Activated naive CD4-positive, alpha-beta T cell treated with anti-CD3 and anti-CD28 coated beads for 36 hours (primary cell): ENCODE data around the gene PDPK1. TPM values are rescaled to one million over a fixed set of nuclear protein-coding genes. Genes with fewer than 3 reads are reported as not detected.

Experiments
- CTCF ChIA-PET: fragments of 350-600 bp; sonication (Branson Sonifier 250); formaldehyde crosslinking; loops from one replicate; lab custom pipeline; 2021; ENCODE audit warnings: antibody characterized with exemption; lab: Charles Lee
- DNase-seq: peaks from one replicate; pipeline ENCODE4 v3.0.0-alpha.2; 2020
- H3K27ac Mint-ChIP-seq: one replicate; pipeline ENCODE4 v1.8.0; 2021; ENCODE audit warnings: mild to moderate bottlenecking, mixed read lengths
- H3K27me3 Mint-ChIP-seq: one replicate; pipeline ENCODE4 v1.8.0; 2021; ENCODE audit warnings: low read depth, mixed read lengths
- H3K36me3 Mint-ChIP-seq: one replicate; pipeline ENCODE4 v1.8.0; 2021; ENCODE audit warnings: low read depth, mixed read lengths
- H3K4me1 Mint-ChIP-seq: one replicate; pipeline ENCODE4 v1.8.0; 2021; ENCODE audit warnings: low read depth, mixed read lengths
- H3K4me3 Mint-ChIP-seq: one replicate; pipeline ENCODE4 v1.8.0; 2021; ENCODE audit warnings: mild to moderate bottlenecking, moderate library complexity, mixed read lengths
- H3K9me3 Mint-ChIP-seq: one replicate; pipeline ENCODE4 v1.8.0; 2021; ENCODE audit warnings: mixed read lengths
- intact Hi-C: fragments of 100-400 bp; cut with micrococcal nuclease; formaldehyde crosslinking; loops from one replicate; pipeline ENCODE4 v1.15.1; 2023
- total RNA-seq, 2 experiments: library from RNA; stranded (reverse); gene quantifications; one replicate each; pipeline ENCODE4 v1.2.3, GENCODE V29; 2021

Gene PDPK1
- total RNA-seq, 2 experiments from 2014 or later, result 26.6 to 27.8 TPM

- no peak for DNase-seq
- intact Hi-C loops, result no loop called here
- Mint-ChIP-seq H3K4me3 (peak overlapping the region; percentile 63), H3K36me3 (peaks cover 7% of the 10 kb centered on the region), H3K9me3 (no peaks in the 10 kb centered on the region), H3K4me1 (peaks cover 55% of the 10 kb centered on the region), H3K27ac (peak overlapping the region; percentile 77), H3K27me3 (no peaks in the 10 kb centered on the region)
- CTCF ChIA-PET, result interaction anchor here (0.6 kb wide), 1 partner anchor 631 kb away, joined by 3 read pairs; no protein-coding TSS in a partner anchor
Measured at GRCh38 chr16:2518823-2519710, 18.8 kb upstream of the PDPK1 start.

- peak overlapping the region; percentile 77 for H3K27ac Mint-ChIP-seq
- no peaks in the 10 kb centered on the region for H3K27me3 Mint-ChIP-seq
- intact Hi-C loops, result loop anchor here (1.0 to 5.0 kb wide), 2 partner anchors 13 to 983 kb away; partner anchors contain the start of gene CLUAP1
- peak overlapping the region; percentile 63 for H3K4me3 Mint-ChIP-seq
- H3K36me3 Mint-ChIP-seq, result peaks cover 9% of the 10 kb centered on the region
- H3K9me3 Mint-ChIP-seq, result no peaks in the 10 kb centered on the region
- no peak for DNase-seq
- CTCF ChIA-PET, result interaction anchor here (0.6 kb wide), 1 partner anchor 631 kb away, joined by 3 read pairs; no protein-coding TSS in a partner anchor
- peaks cover 54% of the 10 kb centered on the region for H3K4me1 Mint-ChIP-seq
Measured at GRCh38 chr16:2519711-2520080, 18.1 kb upstream of the PDPK1 start.

DNA sequence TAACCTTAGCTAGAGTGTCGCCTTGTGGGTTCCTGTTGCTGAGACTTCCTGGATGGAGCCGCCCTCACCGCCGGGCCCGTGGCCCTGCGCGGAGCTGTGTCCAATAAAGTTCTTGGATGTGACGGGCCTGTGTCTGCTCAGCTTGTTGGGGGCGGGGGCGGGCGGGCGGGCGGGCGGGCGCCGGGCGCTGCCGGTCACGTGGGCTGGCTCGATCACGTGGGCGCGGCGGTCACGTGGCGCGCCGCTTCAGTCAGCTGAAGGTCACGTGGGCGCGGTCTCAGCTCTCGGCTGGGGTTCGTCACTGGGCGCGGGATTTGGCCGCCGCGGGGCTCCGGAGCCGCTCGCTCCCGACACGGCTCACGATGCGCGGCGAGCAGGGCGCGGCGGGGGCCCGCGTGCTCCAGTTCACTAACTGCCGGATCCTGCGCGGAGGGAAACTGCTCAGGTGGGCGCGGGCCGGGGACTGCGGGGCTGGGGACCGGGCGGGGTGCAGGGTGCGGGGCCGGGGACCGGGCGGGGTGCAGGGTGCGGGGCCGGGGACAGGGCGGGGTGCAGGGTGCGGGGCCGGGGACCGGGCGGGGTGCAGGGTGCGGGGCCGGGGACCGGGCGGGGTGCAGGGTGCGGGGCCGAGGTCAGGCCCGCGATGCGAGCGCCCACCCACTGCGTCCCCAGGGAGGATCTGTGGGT, 17.6 kb upstream of the PDPK1 start, which contains the start of gene AMDHD2:
Gene AMDHD2 (plus strand): TSS at position 275 of the 687 bp plus-strand sequence. CDS start 88 bp downstream, at position 363.
- no peaks in the 10 kb centered on the region for H3K9me3 Mint-ChIP-seq
- H3K4me1 Mint-ChIP-seq, result peaks cover 51% of the 10 kb centered on the region
- intact Hi-C loops, result loop anchor here (1.0 to 5.0 kb wide), 2 partner anchors 12 to 982 kb away; partner anchors contain the start of gene CLUAP1
- H3K27me3 Mint-ChIP-seq, result no peaks in the 10 kb centered on the region
- H3K27ac Mint-ChIP-seq, result peak within 1 kb of the TSS; percentile 77
- H3K4me3 Mint-ChIP-seq, result peak within 1 kb of the TSS; percentile 82
- peaks cover 9% of the 10 kb centered on the region for H3K36me3 Mint-ChIP-seq
- CTCF ChIA-PET, result interaction anchor here (1.2 kb wide), 1 partner anchor 11 kb away, joined by 4 read pairs; the partner anchor contains the start of gene CEMP1
- peak; percentile 92 for DNase-seq

DNA sequence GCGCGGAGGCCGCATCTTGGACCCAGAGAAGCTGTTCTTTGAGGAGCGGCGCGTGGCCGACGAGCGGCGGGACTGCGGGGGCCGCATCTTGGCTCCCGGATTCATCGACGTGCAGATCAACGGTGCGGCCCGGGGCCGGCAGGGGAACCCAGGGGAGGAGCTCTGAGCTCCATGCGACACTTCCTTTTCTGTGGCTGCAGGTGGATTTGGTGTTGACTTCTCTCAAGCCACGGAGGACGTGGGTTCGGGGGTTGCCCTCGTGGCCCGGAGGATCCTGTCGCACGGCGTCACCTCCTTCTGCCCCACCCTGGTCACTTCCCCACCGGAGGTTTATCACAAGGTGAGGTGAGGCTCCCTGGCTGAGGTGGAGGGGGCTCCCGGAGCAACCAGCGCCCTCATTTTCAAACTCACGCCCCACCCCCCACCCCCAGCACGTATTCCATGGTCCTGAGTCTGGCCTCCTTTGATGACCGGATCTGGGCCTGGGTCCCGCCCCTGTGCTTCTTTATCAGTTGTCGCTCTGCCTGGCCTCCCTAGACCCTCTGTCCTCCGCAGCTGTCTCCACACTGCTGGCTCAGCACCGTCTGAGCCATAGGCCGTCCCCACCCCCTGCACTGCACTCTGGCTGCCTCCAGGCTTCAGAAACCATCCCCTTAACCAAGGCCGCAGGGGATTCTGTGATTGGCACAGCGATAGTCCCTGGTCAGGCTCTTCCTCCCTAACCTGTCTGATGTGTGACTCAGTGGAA, 16.9 kb upstream of the PDPK1 start:
- H3K4me1 Mint-ChIP-seq, result peaks cover 43% of the 10 kb centered on the region
- peaks cover 9% of the 10 kb centered on the region for H3K36me3 Mint-ChIP-seq
- CTCF ChIA-PET, result interaction anchor here (1.2 kb wide), 1 partner anchor 10 kb away, joined by 4 read pairs; the partner anchor contains the start of gene CEMP1

GRCh38 chr16:2523801-2524231, 14.0 kb upstream of the PDPK1 start:
- no peaks in the 10 kb centered on the region for H3K27me3 Mint-ChIP-seq
- H3K4me3 Mint-ChIP-seq, result no peak overlapping the region
- intact Hi-C loops, result loop anchor here (5.0 kb wide), 1 partner anchor 978 kb away; the partner anchor contains the start of gene CLUAP1
- H3K36me3 Mint-ChIP-seq, result peaks cover 11% of the 10 kb centered on the region
- no peak overlapping the region for H3K27ac Mint-ChIP-seq
- CTCF ChIA-PET, result interaction anchor here (0.6 kb wide), 1 partner anchor 15 kb away, joined by 4 read pairs; no protein-coding TSS in a partner anchor
- no peak for DNase-seq
- H3K4me1 Mint-ChIP-seq, result peaks cover 15% of the 10 kb centered on the region
- H3K9me3 Mint-ChIP-seq, result no peaks in the 10 kb centered on the region

More for the DNA sequence above, 16.9 kb upstream of the PDPK1 start:
- Mint-ChIP-seq H3K27ac (peak overlapping the region; percentile 73), H3K27me3 (no peaks in the 10 kb centered on the region), H3K9me3 (no peaks in the 10 kb centered on the region), H3K4me3 (peak overlapping the region; percentile 82)
- intact Hi-C loops, result loop anchor here (1.0 to 5.0 kb wide), 2 partner anchors 11 to 981 kb away; partner anchors contain the start of gene CLUAP1
- DNase-seq, result peak; percentile 41

DNA sequence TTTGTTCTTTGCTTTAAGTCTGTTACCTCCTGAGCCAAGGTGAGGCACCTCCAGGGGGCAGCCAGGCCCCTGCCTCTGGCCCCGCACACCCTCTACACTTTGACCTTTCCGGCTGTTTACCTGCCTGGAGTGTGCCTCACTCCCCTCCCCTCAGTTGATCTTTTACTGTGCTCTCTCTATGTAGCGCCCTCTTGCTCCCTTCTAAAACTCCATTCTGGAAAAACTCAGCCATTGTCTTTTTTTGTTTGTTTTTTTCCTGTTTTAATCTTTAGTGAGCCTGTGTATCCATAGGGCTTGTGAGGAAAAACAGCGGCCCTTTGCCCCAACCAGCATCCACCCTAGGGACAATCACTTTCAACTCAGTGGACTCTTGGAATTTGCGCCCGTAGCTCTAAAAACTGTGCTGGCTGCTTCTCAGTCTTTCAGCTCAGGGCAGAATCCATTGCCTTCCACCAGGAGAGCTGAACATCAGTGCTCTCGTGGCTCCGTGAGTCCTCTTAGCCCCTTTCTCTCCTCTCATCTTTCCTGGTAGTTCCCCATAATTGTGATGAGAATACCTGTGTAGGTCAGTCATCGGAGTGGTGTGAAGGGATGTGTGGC, 13.4 kb upstream of the PDPK1 start:
- Mint-ChIP-seq H3K4me1 (peaks cover 11% of the 10 kb centered on the region), H3K4me3 (no peak overlapping the region), H3K36me3 (peaks cover 11% of the 10 kb centered on the region), H3K27me3 (no peaks in the 10 kb centered on the region), H3K9me3 (no peaks in the 10 kb centered on the region), H3K27ac (no peak overlapping the region)
- intact Hi-C loops, result loop anchor here (5.0 kb wide), 1 partner anchor 978 kb away; the partner anchor contains the start of gene CLUAP1
- CTCF ChIA-PET, result interaction anchor here (0.6 kb wide), 1 partner anchor 14 kb away, joined by 4 read pairs; no protein-coding TSS in a partner anchor
- DNase-seq, result no peak

DNA sequence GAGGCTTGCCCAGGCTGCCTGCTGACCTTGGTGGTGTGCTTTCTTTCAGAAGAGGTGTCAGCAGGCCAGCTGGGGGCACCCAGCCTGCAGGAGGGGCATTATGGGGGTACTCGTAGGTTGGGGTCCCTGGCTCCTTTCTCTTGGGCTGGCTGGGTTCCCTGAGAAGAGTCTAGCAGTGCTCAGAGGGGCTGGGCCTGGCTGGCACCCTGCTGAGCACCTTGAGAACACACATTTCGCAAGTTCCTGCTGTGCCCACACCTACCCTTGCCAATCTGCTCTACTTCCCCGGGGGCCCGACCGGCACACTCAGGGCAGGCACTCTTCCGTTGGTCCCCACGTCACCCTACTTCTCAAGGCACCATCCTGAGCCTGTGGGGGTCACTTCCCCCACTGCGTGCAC, 11.7 kb upstream of the PDPK1 start:
- Mint-ChIP-seq H3K27me3 (no peaks in the 10 kb centered on the region), H3K4me1 (peaks cover 6% of the 10 kb centered on the region), H3K9me3 (no peaks in the 10 kb centered on the region), H3K27ac (no peak overlapping the region), H3K36me3 (peaks cover 7% of the 10 kb centered on the region), H3K4me3 (no peak overlapping the region)
- intact Hi-C loops, result no loop called here
- no peak for DNase-seq
- CTCF ChIA-PET, result interaction anchor here (0.7 kb wide), 1 partner anchor 25 kb away, joined by 3 read pairs; no protein-coding TSS in a partner anchor

GRCh38 chr16:2527071-2527783, 10.6 kb upstream of the PDPK1 start:
- DNase-seq, result no peak
- CTCF ChIA-PET, result no interaction called here
- Mint-ChIP-seq H3K27me3 (no peaks in the 10 kb centered on the region), H3K4me3 (no peak overlapping the region), H3K9me3 (no peaks in the 10 kb centered on the region), H3K36me3 (peaks cover 7% of the 10 kb centered on the region), H3K4me1 (peaks cover 8% of the 10 kb centered on the region), H3K27ac (no peak overlapping the region)
- intact Hi-C loops, result no loop called here

DNA sequence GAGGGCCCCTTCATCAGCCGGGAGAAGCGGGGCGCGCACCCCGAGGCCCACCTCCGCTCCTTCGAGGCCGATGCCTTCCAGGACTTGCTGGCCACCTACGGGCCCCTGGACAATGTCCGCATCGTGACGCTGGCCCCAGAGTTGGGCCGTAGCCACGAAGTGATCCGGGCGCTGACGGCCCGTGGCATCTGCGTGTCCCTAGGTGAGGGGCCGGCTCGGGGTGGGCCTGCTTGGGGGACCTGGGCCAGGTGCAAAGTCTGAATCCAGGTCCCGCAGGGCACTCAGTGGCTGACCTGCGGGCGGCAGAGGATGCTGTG, 10.1 kb upstream of the PDPK1 start:
- Mint-ChIP-seq H3K27ac (no peak overlapping the region), H3K36me3 (peaks cover 7% of the 10 kb centered on the region)
- intact Hi-C loops, result no loop called here

DNA sequence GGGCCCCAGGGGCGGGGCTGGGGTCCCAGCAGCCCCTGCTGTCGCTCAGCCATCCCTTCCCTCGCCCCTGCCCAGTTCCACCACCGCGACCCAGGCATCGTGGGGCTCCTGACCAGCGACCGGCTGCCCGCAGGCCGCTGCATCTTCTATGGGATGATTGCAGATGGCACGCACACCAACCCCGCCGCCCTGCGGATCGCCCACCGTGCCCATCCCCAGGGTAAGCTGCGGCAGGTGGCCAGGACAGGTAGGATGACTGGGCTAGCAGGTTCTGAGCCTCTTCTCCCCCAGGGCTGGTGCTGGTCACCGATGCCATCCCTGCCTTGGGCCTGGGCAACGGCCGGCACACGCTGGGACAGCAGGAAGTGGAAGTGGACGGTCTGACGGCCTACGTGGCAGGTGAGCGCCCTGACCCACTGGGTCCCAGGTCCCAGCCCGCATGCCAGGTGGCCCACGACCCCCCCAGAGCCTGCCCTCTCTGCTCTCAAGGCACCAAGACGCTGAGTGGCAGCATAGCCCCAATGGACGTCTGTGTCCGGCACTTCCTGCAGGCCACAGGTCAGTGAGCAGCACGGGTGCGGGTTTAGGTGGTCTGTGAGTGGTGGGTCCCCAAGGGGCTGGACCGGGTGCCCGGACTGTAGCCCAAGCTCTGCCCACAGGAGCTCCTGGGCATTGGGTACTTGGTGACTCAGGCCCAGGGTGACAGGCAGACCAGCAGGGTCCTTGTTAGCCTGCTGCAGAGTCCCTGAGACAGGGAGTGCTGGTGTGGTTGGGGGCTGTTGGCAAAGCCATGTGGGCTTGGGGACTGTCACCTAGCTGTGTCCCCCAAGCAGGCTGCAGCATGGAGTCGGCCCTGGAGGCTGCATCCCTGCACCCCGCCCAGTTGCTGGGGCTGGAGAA, 9.4 kb upstream of the PDPK1 start:
- Mint-ChIP-seq H3K4me3 (no peak overlapping the region), H3K27ac (no peak overlapping the region), H3K36me3 (peaks cover 7% of the 10 kb centered on the region), H3K27me3 (no peaks in the 10 kb centered on the region), H3K9me3 (no peaks in the 10 kb centered on the region), H3K4me1 (peaks cover 12% of the 10 kb centered on the region)
- CTCF ChIA-PET, result no interaction called here
- no peak for DNase-seq
- intact Hi-C loops, result no loop called here

More for the DNA sequence above, 10.1 kb upstream of the PDPK1 start:
- Mint-ChIP-seq H3K27me3 (no peaks in the 10 kb centered on the region), H3K9me3 (no peaks in the 10 kb centered on the region), H3K4me1 (peaks cover 10% of the 10 kb centered on the region), H3K4me3 (no peak overlapping the region)
- no peak for DNase-seq
- CTCF ChIA-PET, result no interaction called here
